ENCODE results near the gene PRSS33. TPM values are rescaled to one million over a fixed set of nuclear protein-coding genes. Genes with fewer than 3 reads are reported as not detected.

Gene PRSS33
- total and polyA plus RNA-seq, 2 donors from 2014 or later = not detected

DNA sequence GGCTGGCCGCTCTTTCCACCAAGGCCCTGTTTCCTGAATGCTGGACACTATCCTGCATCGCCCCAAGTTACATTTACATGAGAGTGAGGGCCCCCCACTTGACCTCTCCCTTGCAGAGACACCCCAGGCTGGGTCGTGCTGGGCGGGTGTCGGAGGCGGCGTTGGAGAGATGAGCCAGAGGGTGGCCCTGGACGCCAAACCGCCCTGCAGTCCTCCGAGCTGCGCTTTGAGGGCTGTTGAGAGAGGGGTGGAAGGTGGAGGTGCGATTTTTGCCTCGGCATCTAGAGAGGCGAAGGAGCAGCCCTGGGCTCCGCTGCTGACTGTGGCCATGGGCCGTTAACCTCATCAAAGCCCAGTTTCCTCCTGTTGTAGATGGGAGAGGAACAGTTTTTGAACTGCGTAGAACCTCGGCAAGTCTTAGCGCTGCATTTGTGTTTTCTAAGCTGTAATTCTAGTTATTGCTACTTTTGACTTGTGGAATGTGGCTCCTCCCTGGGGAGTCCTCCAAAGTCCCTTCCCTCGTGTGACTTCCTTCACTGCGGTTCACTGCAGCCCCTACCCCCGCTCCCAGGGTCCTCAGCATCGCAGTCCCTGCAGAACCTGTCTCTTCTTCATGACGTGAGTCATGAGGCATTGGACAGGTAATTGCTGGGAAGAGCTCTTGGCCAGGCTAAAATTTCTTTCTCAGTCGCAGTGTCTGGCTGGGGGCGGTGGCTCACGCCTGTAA, 9.3 kb downstream of the PRSS33 start:
- H3K9ac ChIP-seq (ENCODE audit: low read length in 3 of 3) = peak overlapping the region; percentile 78 to 99 (median 98)
- no peaks in the 10 kb centered on the region for H3K27me3 ChIP-seq (ENCODE audit: control insufficient read depth, insufficient read depth, low read length)
- peak overlapping the region; percentile 68 to 95 (median 89) for H3K4me3 ChIP-seq (ENCODE audit: low read length in 3 of 3)
- TF ChIP-seq, protein P1, sequence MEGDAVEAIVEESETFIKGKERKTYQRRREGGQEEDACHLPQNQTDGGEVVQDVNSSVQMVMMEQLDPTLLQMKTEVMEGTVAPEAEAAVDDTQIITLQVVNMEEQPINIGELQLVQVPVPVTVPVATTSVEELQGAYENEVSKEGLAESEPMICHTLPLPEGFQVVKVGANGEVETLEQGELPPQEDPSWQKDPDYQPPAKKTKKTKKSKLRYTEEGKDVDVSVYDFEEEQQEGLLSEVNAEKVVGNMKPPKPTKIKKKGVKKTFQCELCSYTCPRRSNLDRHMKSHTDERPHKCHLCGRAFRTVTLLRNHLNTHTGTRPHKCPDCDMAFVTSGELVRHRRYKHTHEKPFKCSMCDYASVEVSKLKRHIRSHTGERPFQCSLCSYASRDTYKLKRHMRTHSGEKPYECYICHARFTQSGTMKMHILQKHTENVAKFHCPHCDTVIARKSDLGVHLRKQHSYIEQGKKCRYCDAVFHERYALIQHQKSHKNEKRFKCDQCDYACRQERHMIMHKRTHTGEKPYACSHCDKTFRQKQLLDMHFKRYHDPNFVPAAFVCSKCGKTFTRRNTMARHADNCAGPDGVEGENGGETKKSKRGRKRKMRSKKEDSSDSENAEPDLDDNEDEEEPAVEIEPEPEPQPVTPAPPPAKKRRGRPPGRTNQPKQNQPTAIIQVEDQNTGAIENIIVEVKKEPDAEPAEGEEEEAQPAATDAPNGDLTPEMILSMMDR (IDR thresholded peaks at IDR 0.05; ENCODE audit: borderline replicate concordance, extremely low read depth, insufficient read depth) = no peak
- H3K36me3 ChIP-seq (ENCODE audit: control insufficient read depth in 2 of 3, insufficient read depth in 3 of 3, low read length in 3 of 3) = peaks cover 0 to 12% (median 6%) of the 10 kb centered on the region in 3 donors
- intact Hi-C loops (cut with DNase I) = no loop called here
- H3K4me1 ChIP-seq (ENCODE audit: control insufficient read depth in 2 of 3, insufficient read depth in 2 of 3, low read depth in 1 of 3, low read length in 3 of 3) = peaks cover 0 to 23% (median 7%) of the 10 kb centered on the region in 3 donors
- FAIRE-seq = no peak
- DNase-seq = peak; percentile 67 to 84 (median 79)
- H3K9me3 ChIP-seq (ENCODE audit: control insufficient read depth in 2 of 3, insufficient read depth in 1 of 3, low read length in 3 of 3) = no peaks in the 10 kb centered on the region
- peak overlapping the region; percentile 100 for H3K27ac ChIP-seq (ENCODE audit: low read depth in 2 of 2, low read length in 2 of 2)

DNA sequence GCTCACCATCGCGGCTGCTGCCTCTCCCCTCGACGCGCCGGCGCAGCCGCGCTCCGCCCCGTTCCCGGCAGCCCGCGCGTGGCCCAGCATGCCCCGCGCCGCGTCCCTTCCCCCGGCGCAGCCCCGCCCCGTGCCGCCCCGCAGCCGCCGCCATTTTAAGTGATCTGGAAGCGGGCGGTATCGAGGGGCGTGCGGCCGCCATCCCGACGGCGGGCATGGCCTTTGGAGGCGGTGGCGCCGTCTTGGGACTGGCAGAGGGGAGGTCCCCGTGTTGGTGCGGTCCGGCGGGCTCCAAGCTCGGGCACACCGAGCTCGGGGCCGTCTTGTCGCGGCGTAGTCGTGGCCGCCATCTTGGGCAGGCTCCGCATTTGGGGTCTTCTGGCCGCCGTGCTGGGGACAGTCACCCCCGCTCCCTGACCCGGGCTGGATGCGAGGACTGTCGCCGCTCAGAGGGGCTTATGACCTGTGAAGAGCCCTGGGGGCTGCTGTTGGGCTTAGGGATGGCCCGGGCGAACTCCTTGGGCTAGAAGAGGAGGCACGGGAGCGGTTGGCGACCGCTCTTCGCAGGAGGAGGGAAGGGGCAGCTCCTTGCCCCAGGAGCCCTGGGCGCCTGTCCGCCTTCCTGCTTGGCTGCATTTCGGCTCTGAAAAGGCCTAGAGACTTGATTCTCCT, 10.0 kb downstream of the PRSS33 start, which contains the start of gene ELOB:
TSS of gene ELOB (minus strand) at position 50 of the 672 bp plus-strand sequence. CDS start at position 9, 41 bp downstream.
- intact Hi-C loops (cut with DNase I) = no loop called here
- Histone ChIP-seq H3K27me3 (ENCODE audit: control insufficient read depth, insufficient read depth, low read length) (no peaks in the 10 kb centered on the region), H3K9ac (ENCODE audit: low read length in 3 of 3) (peak within 1 kb of the TSS; percentile 78 to 99 (median 98)), H3K36me3 (ENCODE audit: control insufficient read depth in 2 of 3, insufficient read depth in 3 of 3, low read length in 3 of 3) (peaks cover 0 to 12% (median 6%) of the 10 kb centered on the region in 3 donors), H3K4me1 (ENCODE audit: control insufficient read depth in 2 of 3, insufficient read depth in 2 of 3, low read depth in 1 of 3, low read length in 3 of 3) (peaks cover 0 to 23% (median 7%) of the 10 kb centered on the region in 3 donors), H3K4me3 (ENCODE audit: low read length in 3 of 3) (peak within 1 kb of the TSS; percentile 78 to 95 (median 89)), H3K27ac (ENCODE audit: low read depth in 2 of 2, low read length in 2 of 2) (peak within 1 kb of the TSS; percentile 100), H3K9me3 (ENCODE audit: control insufficient read depth in 2 of 3, insufficient read depth in 1 of 3, low read length in 3 of 3) (no peaks in the 10 kb centered on the region)
- no peak for FAIRE-seq
- peak; percentile 90 to 96 (median 94) for DNase-seq
- TF ChIP-seq, protein P1 (IDR thresholded peaks at IDR 0.05; ENCODE audit: borderline replicate concordance, extremely low read depth, insufficient read depth) = no peak

DNA sequence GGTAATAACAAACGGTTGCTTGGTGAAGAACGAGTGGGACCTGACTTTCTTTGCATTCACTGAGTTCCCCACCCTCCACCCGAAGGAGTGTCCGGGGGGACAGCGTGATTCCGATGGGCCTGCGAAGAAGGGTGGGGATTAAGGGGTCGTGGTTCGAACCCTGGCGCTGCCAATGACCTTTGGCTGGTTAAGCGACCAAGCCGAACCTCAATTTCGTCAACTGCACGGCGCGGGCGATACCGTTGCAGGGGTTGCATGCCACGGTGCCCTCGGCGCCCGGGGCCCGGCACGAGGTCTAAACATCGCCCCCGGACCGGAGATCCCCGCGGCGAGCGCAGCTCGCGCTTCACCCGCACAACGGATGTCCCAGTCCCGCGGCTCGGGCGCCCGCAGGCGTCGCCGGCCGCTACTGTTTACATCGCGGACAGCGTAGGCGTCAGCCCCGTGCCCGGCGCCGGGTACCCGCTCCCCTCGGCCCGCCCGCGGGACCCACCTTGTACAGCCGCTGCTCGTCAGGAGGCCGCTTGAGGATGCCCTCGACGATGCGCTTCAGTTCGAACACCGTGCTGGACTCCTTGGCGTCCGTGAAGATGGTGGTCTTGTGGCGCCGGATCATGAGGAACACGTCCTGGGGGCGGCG, 10.7 kb downstream of the PRSS33 start:
- no peak for FAIRE-seq
- peak overlapping the region in 1 of 2 donors; percentile 27 for H3K27ac ChIP-seq (ENCODE audit: low read depth in 2 of 2, low read length in 2 of 2)
- peak overlapping the region; percentile 27 to 80 (median 68) for H3K9ac ChIP-seq (ENCODE audit: low read length in 3 of 3)
- peaks cover 0 to 15% (median 6%) of the 10 kb centered on the region in 3 donors for H3K36me3 ChIP-seq (ENCODE audit: control insufficient read depth in 2 of 3, insufficient read depth in 3 of 3, low read length in 3 of 3)
- TF ChIP-seq, protein P1 (IDR thresholded peaks at IDR 0.05; ENCODE audit: borderline replicate concordance, extremely low read depth, insufficient read depth) = no peak
- peak in 2 of 5 donors; percentile 67 to 84 for DNase-seq
- no peaks in the 10 kb centered on the region for H3K27me3 ChIP-seq (ENCODE audit: control insufficient read depth, insufficient read depth, low read length)
- H3K4me3 ChIP-seq (ENCODE audit: low read length in 3 of 3) = peak overlapping the region; percentile 78 to 86 (median 86)
- intact Hi-C loops (cut with DNase I) = no loop called here
- H3K4me1 ChIP-seq (ENCODE audit: control insufficient read depth in 2 of 3, insufficient read depth in 2 of 3, low read depth in 1 of 3, low read length in 3 of 3) = peaks cover 0 to 23% (median 7%) of the 10 kb centered on the region in 3 donors
- no peaks in the 10 kb centered on the region for H3K9me3 ChIP-seq (ENCODE audit: control insufficient read depth in 2 of 3, insufficient read depth in 1 of 3, low read length in 3 of 3)
